Measurements from ENCODE around the gene SMCO3.
A peak's percentile ranks its signal among the peaks of the same experiment; 100 is the strongest.

SMCO3 gene

DNA sequence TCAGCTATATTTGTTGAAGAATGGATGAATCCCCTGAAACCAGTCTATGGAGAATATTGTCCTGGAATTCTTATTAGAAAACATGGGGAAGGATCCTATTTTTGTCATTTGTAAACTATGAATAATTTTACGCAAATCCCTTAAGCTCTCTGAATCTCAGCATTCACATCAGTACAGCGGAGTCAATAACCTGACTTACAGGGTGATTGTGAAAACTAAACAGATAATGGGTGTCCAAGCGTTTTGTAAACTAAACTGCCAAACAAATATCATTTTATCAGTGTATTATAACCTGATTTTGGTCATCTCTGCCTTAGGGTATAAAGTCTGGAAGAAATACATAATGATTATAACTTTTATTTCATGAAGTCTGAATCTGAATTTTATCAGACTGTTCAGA lies 19.4 kb upstream of the SMCO3 start:
- Histone ChIP-seq H4K91ac (ENCODE audit: low read depth, low read length) (no peak overlapping the region), H3K18ac (ENCODE audit: low read length) (no peak overlapping the region), H3K36me3 (ENCODE audit: control insufficient read depth in 1 of 2, insufficient read depth in 2 of 2, low read length in 2 of 2) (peaks cover 0 to 2% of the 10 kb centered on the region in 2 experiments), H2BK5ac (ENCODE audit: low read depth, low read length, poor library complexity) (no peak overlapping the region), H2BK120ac (ENCODE audit: insufficient read depth, low read length, poor library complexity) (no peak overlapping the region), H3K9ac (ENCODE audit: low read length) (no peak overlapping the region), H3K79me2 (ENCODE audit: control insufficient read depth, insufficient read depth, low read length, poor library complexity) (no peaks in the 10 kb centered on the region), H4K8ac (ENCODE audit: low read depth, low read length) (no peak overlapping the region), H3K23ac (ENCODE audit: low read length) (no peak overlapping the region), H3K27me3 (ENCODE audit: insufficient read depth, low read length) (no peaks in the 10 kb centered on the region), H2AFZ (ENCODE audit: insufficient read depth, low read length, poor library complexity) (no peak overlapping the region), H3K4me2 (ENCODE audit: low read length) (no peak overlapping the region), H3K79me1 (ENCODE audit: low read length) (peaks cover 14% of the 10 kb centered on the region), H3K14ac (ENCODE audit: low read length) (no peak overlapping the region), H2BK12ac (ENCODE audit: low read length) (no peak overlapping the region), H2AK5ac (ENCODE audit: low read length) (no peak overlapping the region), H3K4me1 (ENCODE audit: control insufficient read depth in 1 of 2, insufficient read depth in 2 of 2, low read length in 2 of 2) (peaks cover 5 to 6% of the 10 kb centered on the region in 2 experiments), H3K4ac (ENCODE audit: low read depth, low read length) (no peak overlapping the region), H3K9me3 (ENCODE audit: insufficient read depth, low read depth, low read length) (no peaks in the 10 kb centered on the region), H3K27ac (ENCODE audit: low read depth, low read length) (no peak overlapping the region), H3K4me3 (ENCODE audit: low read depth, low read length) (no peak overlapping the region), H4K12ac (ENCODE audit: low read depth, low read length) (no peak overlapping the region)
- no peak for DNase-seq
- no CpG with 5 or more reads among the region's 3 CpGs for WGBS (ENCODE audit: extremely low coverage, insufficient coverage, insufficient read length)

DNA sequence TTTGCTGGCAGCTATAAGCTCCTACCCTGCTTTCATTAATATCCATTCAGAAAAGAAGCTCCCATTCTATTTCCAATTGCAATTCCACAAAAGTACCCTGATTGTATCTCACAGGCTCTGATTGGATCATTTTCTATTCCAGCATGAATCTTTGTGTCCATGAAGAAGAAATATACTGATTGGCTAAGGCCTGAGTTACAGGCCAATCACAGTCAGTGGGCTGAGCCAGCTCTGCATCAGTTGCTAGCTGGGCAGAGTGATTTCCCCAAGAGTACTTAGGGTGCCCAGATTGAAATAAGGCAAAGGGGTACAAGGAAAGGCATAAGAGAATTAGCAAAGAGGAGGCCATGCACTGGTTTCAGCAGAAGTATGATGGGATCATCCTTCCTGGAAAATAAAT lies 14.9 kb upstream of the SMCO3 start:
- H3K36me3 ChIP-seq (ENCODE audit: control insufficient read depth in 1 of 2, insufficient read depth in 2 of 2, low read length in 2 of 2): peaks cover 0 to 2% of the 10 kb centered on the region in 2 experiments
- no peak overlapping the region for H3K9ac ChIP-seq (ENCODE audit: low read length)
- no peak overlapping the region for H2BK120ac ChIP-seq (ENCODE audit: insufficient read depth, low read length, poor library complexity)
- no peaks in the 10 kb centered on the region for H3K79me2 ChIP-seq (ENCODE audit: control insufficient read depth, insufficient read depth, low read length, poor library complexity)
- no peak for DNase-seq
- no peak overlapping the region for H3K4me2 ChIP-seq (ENCODE audit: low read length)
- H3K27ac ChIP-seq (ENCODE audit: low read depth, low read length): no peak overlapping the region
- H2AK5ac ChIP-seq (ENCODE audit: low read length): no peak overlapping the region
- H3K27me3 ChIP-seq (ENCODE audit: insufficient read depth, low read length): no peaks in the 10 kb centered on the region
- no peaks in the 10 kb centered on the region for H3K79me1 ChIP-seq (ENCODE audit: low read length)
- H2BK5ac ChIP-seq (ENCODE audit: low read depth, low read length, poor library complexity): no peak overlapping the region
- no peak overlapping the region for H4K8ac ChIP-seq (ENCODE audit: low read depth, low read length)
- H2BK12ac ChIP-seq (ENCODE audit: low read length): no peak overlapping the region
- H2AFZ ChIP-seq (ENCODE audit: insufficient read depth, low read length, poor library complexity): no peak overlapping the region
- no peak overlapping the region for H3K4ac ChIP-seq (ENCODE audit: low read depth, low read length)
- H3K14ac ChIP-seq (ENCODE audit: low read length): no peak overlapping the region
- H4K12ac ChIP-seq (ENCODE audit: low read depth, low read length): no peak overlapping the region
- no peak overlapping the region for H3K23ac ChIP-seq (ENCODE audit: low read length)
- H3K9me3 ChIP-seq (ENCODE audit: insufficient read depth, low read depth, low read length): no peaks in the 10 kb centered on the region
- H3K18ac ChIP-seq (ENCODE audit: low read length): no peak overlapping the region
- no peak overlapping the region for H3K4me3 ChIP-seq (ENCODE audit: low read depth, low read length)
- no peak overlapping the region for H4K91ac ChIP-seq (ENCODE audit: low read depth, low read length)
- H3K4me1 ChIP-seq (ENCODE audit: control insufficient read depth in 1 of 2, insufficient read depth in 2 of 2, low read length in 2 of 2): no peaks in the 10 kb centered on the region

DNA sequence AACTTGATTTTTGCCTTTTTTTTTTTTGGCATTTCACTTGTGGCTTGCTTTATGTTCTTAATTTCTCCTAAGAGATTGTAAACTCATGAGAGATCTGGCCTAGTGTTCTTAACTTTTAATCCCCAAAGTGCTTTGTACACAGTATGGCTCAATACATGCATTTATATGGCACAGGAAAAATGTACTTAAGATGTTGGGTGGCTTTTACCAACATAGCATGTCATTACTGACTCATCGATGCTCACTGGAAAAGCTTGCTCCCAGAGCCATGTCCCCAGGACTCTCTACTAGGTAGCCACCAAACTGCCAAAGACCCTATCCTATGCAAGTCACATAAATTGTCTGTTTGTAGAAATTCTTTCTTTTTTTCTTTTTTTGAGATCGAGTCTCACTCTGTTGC lies 13.1 kb upstream of the SMCO3 start:
- no peak overlapping the region for H2AK5ac ChIP-seq (ENCODE audit: low read length)
- no peaks in the 10 kb centered on the region for H3K9me3 ChIP-seq (ENCODE audit: insufficient read depth, low read depth, low read length)
- no peaks in the 10 kb centered on the region for H3K27me3 ChIP-seq (ENCODE audit: insufficient read depth, low read length)

DNA sequence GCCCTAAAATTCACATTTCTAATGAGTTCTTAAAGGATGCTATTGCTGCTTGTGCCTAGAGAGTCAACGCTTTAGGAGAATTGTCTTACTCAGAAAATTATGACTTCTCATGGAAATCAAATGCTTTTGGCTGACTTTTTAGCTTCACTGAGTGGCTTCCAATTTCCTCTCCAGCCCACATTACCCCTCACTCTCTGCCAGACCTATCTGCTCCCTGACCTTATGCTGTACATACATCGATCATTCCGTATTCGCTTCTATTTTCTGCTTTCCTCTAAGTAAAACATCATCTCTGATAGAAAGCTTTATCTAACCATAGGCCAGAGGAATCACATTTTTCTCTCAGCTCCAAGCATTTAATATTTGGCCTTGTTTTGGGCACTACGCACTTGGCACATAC lies 12.5 kb upstream of the SMCO3 start:
- H3K9me3 ChIP-seq (ENCODE audit: insufficient read depth, low read depth, low read length): no peaks in the 10 kb centered on the region
- no peak overlapping the region for H3K14ac ChIP-seq (ENCODE audit: low read length)
- H4K91ac ChIP-seq (ENCODE audit: low read depth, low read length): no peak overlapping the region
- H3K4me1 ChIP-seq (ENCODE audit: control insufficient read depth in 1 of 2, insufficient read depth in 2 of 2, low read length in 2 of 2): no peaks in the 10 kb centered on the region
- no peak overlapping the region for H3K9ac ChIP-seq (ENCODE audit: low read length)
- no peak overlapping the region for H4K12ac ChIP-seq (ENCODE audit: low read depth, low read length)
- no peak overlapping the region for H2AFZ ChIP-seq (ENCODE audit: insufficient read depth, low read length, poor library complexity)
- no peak overlapping the region for H3K4ac ChIP-seq (ENCODE audit: low read depth, low read length)
- peaks cover 0 to 2% of the 10 kb centered on the region in 2 experiments for H3K36me3 ChIP-seq (ENCODE audit: control insufficient read depth in 1 of 2, insufficient read depth in 2 of 2, low read length in 2 of 2)
- H2BK12ac ChIP-seq (ENCODE audit: low read length): peak overlapping the region; percentile 3
- 100% methylated on average over 3 of the region's 5 CpGs for WGBS (ENCODE audit: extremely low coverage, insufficient coverage, insufficient read length)
- no peaks in the 10 kb centered on the region for H3K27me3 ChIP-seq (ENCODE audit: insufficient read depth, low read length)
- no peak overlapping the region for H3K18ac ChIP-seq (ENCODE audit: low read length)
- no peak overlapping the region for H3K4me3 ChIP-seq (ENCODE audit: low read depth, low read length)
- no peak overlapping the region for H3K23ac ChIP-seq (ENCODE audit: low read length)
- no peak overlapping the region for H3K4me2 ChIP-seq (ENCODE audit: low read length)
- no peak overlapping the region for H2AK5ac ChIP-seq (ENCODE audit: low read length)
- no peaks in the 10 kb centered on the region for H3K79me2 ChIP-seq (ENCODE audit: control insufficient read depth, insufficient read depth, low read length, poor library complexity)
- no peak overlapping the region for H2BK120ac ChIP-seq (ENCODE audit: insufficient read depth, low read length, poor library complexity)
- no peaks in the 10 kb centered on the region for H3K79me1 ChIP-seq (ENCODE audit: low read length)
- H2BK5ac ChIP-seq (ENCODE audit: low read depth, low read length, poor library complexity): no peak overlapping the region
- H3K27ac ChIP-seq (ENCODE audit: low read depth, low read length): no peak overlapping the region
- no peak overlapping the region for H4K8ac ChIP-seq (ENCODE audit: low read depth, low read length)
- no peak for DNase-seq

More for the DNA sequence above, 13.1 kb upstream of the SMCO3 start:
- Histone ChIP-seq H2BK12ac (ENCODE audit: low read length) (no peak overlapping the region), H4K8ac (ENCODE audit: low read depth, low read length) (no peak overlapping the region), H3K79me2 (ENCODE audit: control insufficient read depth, insufficient read depth, low read length, poor library complexity) (no peaks in the 10 kb centered on the region), H3K18ac (ENCODE audit: low read length) (no peak overlapping the region), H4K12ac (ENCODE audit: low read depth, low read length) (no peak overlapping the region), H3K79me1 (ENCODE audit: low read length) (no peaks in the 10 kb centered on the region), H3K36me3 (ENCODE audit: control insufficient read depth in 1 of 2, insufficient read depth in 2 of 2, low read length in 2 of 2) (peaks cover 0 to 2% of the 10 kb centered on the region in 2 experiments), H3K4me2 (ENCODE audit: low read length) (no peak overlapping the region), H3K4me3 (ENCODE audit: low read depth, low read length) (no peak overlapping the region), H2BK5ac (ENCODE audit: low read depth, low read length, poor library complexity) (no peak overlapping the region), H2BK120ac (ENCODE audit: insufficient read depth, low read length, poor library complexity) (no peak overlapping the region), H2AFZ (ENCODE audit: insufficient read depth, low read length, poor library complexity) (no peak overlapping the region), H3K23ac (ENCODE audit: low read length) (no peak overlapping the region), H4K91ac (ENCODE audit: low read depth, low read length) (no peak overlapping the region), H3K9ac (ENCODE audit: low read length) (no peak overlapping the region), H3K14ac (ENCODE audit: low read length) (no peak overlapping the region), H3K27ac (ENCODE audit: low read depth, low read length) (no peak overlapping the region), H3K4ac (ENCODE audit: low read depth, low read length) (no peak overlapping the region), H3K4me1 (ENCODE audit: control insufficient read depth in 1 of 2, insufficient read depth in 2 of 2, low read length in 2 of 2) (no peaks in the 10 kb centered on the region)
- DNase-seq: no peak
- no CpG with 5 or more reads among the region's 2 CpGs for WGBS (ENCODE audit: extremely low coverage, insufficient coverage, insufficient read length)
